IMR-90 (cell line): ENCODE results near the gene KRTAP5-4.

Source experiments
- BHLHE40 ChIP-seq: fragments of 150-350 bp; IDR thresholded peaks from 2 replicates; pipeline ENCODE4 v1.6.1; 2016; ENCODE audit warnings: mild to moderate bottlenecking, low read depth, low read length
- CEBPB ChIP-seq: IDR thresholded peaks from 2 replicates; pipeline ENCODE4 v1.6.1; 2012; ENCODE audit warnings: low read depth, low read length, improper control_type of control experiment
- CHD1 ChIP-seq: IDR thresholded peaks from 2 replicates; pipeline ENCODE4 v1.6.1; 2012; ENCODE audit warnings: low read depth, low read length, improper control_type of control experiment
- MAFK ChIP-seq: IDR thresholded peaks from 2 replicates; pipeline ENCODE4 v1.6.1; 2012; ENCODE audit warnings: low read depth, low read length, improper control_type of control experiment
- MAZ ChIP-seq: IDR thresholded peaks from 2 replicates; pipeline ENCODE4 v1.6.1; 2012; ENCODE audit warnings: low read depth, mild to moderate bottlenecking, low read length, improper control_type of control experiment, moderate library complexity, borderline replicate concordance
- MXI1 ChIP-seq: IDR thresholded peaks from 2 replicates; pipeline ENCODE4 v1.6.1; 2012; ENCODE audit warnings: low read depth, mild to moderate bottlenecking, low read length, moderate library complexity, borderline replicate concordance
- POLR2A ChIP-seq: IDR thresholded peaks from 2 replicates; pipeline ENCODE4 v1.6.1; 2012; ENCODE audit warnings: mild to moderate bottlenecking, low read depth, low read length
- RAD21 ChIP-seq: IDR thresholded peaks from 2 replicates; pipeline ENCODE4 v1.6.1; 2012; ENCODE audit warnings: low read length, improper control_type of control experiment
- RCOR1 ChIP-seq: IDR thresholded peaks from 2 replicates; pipeline ENCODE4 v1.6.1; 2012; ENCODE audit warnings: mild to moderate bottlenecking, low read length, improper control_type of control experiment; ENCODE audit not compliant: insufficient replicate concordance
- SMC3 ChIP-seq: fragments of 150-350 bp; IDR thresholded peaks from 2 replicates; pipeline ENCODE4 v1.6.1; 2016; ENCODE audit warnings: low read depth, mild to moderate bottlenecking, antibody characterized with exemption, low read length, moderate library complexity
- TF ChIP-seq, protein P1 (sequence below): conservative IDR thresholded peaks from 2 replicates; pipeline ENCODE4 v1.5.1; 2012; ENCODE audit warnings: mild to moderate bottlenecking, low read depth, low read length, improper control_type of control experiment
- TF ChIP-seq, protein P2 (sequence below): fragments of 150-350 bp; IDR thresholded peaks from 2 replicates; pipeline ENCODE4 v1.6.1; 2017; ENCODE audit warnings: mild to moderate bottlenecking, antibody characterized with exemption, low read length, low read depth
- TF ChIP-seq, protein P3 (sequence below): fragments of 150-350 bp; IDR thresholded peaks from 2 replicates; pipeline ENCODE4 v1.6.1; 2016; ENCODE audit warnings: low read depth, mild to moderate bottlenecking, low read length, moderate library complexity, borderline replicate concordance

DNA sequence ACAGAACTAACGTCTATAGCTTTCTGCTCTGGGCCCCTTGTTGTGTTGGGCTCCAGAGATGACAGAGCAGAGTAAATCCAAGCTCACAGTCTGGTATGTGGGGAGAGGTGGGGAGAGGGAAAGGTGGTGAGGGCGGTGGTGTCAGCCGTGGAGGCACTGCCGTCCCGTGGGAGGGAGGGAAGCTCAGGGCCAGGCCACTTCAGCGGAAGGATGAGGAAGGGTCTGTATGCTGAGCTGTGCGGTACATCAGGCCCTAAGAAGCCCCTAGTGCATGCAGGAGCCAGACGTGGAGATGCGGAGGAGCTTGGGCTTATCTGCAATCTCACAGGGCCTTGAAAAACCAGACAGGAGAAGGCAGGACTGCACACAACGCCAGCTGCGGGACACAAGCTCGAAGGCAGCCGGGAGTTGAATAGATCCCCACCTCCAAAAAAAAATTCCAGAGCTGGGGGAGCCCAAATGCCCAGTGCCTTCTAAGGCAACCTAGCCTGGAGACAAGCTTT is 9.2 kb upstream of the KRTAP5-4 start:
- TF ChIP-seq MAFK (no peak), RAD21 (no peak), POLR2A (no peak), MAZ (no peak), SMC3 (no peak), BHLHE40 (no peak), RCOR1 (no peak), MXI1 (no peak), CHD1 (no peak), CEBPB (no peak)
- TF ChIP-seq, protein P1, sequence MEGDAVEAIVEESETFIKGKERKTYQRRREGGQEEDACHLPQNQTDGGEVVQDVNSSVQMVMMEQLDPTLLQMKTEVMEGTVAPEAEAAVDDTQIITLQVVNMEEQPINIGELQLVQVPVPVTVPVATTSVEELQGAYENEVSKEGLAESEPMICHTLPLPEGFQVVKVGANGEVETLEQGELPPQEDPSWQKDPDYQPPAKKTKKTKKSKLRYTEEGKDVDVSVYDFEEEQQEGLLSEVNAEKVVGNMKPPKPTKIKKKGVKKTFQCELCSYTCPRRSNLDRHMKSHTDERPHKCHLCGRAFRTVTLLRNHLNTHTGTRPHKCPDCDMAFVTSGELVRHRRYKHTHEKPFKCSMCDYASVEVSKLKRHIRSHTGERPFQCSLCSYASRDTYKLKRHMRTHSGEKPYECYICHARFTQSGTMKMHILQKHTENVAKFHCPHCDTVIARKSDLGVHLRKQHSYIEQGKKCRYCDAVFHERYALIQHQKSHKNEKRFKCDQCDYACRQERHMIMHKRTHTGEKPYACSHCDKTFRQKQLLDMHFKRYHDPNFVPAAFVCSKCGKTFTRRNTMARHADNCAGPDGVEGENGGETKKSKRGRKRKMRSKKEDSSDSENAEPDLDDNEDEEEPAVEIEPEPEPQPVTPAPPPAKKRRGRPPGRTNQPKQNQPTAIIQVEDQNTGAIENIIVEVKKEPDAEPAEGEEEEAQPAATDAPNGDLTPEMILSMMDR = no peak
- TF ChIP-seq, protein P2, sequence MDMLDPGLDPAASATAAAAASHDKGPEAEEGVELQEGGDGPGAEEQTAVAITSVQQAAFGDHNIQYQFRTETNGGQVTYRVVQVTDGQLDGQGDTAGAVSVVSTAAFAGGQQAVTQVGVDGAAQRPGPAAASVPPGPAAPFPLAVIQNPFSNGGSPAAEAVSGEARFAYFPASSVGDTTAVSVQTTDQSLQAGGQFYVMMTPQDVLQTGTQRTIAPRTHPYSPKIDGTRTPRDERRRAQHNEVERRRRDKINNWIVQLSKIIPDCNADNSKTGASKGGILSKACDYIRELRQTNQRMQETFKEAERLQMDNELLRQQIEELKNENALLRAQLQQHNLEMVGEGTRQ = no peak
- TF ChIP-seq, protein P3, sequence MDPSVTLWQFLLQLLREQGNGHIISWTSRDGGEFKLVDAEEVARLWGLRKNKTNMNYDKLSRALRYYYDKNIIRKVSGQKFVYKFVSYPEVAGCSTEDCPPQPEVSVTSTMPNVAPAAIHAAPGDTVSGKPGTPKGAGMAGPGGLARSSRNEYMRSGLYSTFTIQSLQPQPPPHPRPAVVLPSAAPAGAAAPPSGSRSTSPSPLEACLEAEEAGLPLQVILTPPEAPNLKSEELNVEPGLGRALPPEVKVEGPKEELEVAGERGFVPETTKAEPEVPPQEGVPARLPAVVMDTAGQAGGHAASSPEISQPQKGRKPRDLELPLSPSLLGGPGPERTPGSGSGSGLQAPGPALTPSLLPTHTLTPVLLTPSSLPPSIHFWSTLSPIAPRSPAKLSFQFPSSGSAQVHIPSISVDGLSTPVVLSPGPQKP = no peak
